Measurements from ENCODE around the gene CNTNAP1.
"Not testable (repeated sequence)": the region's sequence is repeated elsewhere in the genome, so short reads cannot be mapped to it uniquely, and the experiment has no call there.

CNTNAP1 gene

DNA sequence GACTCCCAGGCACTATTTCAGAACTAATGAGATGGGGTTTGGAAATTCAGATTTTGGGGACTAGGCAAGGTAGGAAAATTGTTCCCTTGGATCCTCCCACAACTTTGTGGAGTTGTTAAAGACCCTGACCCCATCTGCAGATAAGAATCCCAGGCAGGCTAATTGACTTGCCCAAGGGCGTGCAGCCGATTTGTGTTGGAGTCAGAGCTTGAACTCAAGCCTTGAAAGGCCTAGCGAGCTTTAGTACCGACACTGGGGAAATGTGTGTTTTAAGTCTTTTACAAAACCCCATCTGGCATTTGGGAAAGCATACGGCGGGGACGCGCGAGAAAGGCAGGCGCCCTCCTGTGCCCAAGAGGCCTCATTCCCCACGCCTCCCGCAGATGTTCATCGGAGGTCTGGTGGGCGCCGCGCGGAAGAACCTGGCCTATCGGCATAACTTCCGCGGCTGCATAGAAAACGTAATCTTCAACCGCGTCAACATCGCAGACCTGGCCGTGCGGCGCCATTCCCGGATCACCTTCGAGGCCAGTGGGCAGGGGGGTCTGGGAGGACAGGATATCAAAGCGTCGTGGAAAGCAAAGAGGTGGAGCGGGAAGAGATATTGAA lies 4.3 kb downstream of the CNTNAP1 start:
- DNase-seq, result no peak

DNA sequence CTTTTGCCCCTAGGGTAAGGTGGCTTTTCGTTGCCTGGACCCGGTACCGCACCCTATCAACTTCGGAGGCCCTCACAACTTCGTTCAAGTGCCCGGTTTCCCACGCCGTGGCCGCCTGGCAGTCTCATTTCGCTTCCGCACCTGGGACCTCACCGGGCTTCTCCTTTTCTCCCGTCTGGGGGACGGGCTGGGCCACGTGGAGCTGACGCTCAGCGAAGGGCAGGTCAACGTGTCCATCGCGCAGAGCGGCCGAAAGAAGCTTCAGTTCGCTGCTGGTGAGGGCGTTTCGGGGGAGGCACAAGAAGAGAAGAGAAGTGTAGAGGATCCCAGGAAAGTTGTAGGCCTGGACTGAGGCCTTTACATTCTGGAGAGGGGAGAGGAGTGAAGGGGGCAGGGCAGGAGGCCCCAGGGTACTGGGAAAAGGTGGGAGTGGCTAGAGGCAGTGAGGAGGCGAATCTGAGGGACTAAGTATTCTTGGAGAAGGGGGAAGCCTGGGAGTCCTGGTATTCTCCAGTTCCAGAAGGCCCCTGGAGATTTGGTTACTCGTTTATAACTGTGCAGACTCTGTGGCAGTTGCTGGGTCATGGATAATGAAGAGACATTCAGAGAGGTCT lies 5.5 kb downstream of the CNTNAP1 start:
- no peak for DNase-seq

DNA sequence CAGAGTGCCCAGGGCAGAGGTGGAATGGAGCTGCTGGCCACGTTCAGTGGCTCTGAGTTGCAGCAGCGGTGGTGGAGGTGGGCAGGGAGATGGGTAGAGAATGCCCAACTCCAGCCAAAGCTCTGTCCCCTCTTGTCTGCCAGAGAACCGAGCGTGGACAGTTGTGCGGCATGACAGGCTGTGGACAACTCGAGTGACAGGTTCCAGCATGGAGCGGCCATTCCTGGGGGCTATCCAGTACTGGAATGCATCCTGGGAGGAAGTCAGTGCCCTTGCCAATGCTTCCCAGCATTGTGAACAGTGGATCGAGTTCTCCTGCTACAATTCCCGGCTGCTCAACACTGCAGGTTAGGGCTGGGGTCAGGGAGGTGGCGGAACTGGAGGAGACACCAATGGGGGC lies 8.3 kb downstream of the CNTNAP1 start:
- no peak for DNase-seq

DNA sequence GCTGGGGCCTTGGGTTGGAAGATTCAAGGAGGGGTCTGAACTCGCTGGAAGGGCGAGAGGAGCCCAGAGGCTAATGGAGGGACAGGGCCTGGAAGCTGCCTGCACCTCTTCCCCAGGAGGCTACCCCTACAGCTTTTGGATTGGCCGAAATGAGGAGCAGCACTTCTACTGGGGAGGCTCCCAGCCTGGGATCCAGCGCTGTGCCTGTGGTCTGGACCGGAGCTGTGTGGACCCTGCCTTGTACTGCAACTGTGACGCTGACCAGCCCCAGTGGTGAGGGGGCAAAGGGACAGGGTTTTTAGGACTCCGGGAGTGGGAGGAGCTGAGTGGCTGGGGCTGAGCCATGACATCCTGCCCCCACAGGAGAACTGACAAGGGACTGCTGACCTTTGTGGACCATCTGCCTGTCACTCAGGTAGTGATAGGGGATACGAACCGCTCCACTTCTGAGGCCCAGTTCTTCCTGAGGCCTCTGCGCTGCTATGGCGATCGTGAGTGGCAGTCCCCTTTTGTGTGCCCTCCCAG lies 8.8 kb downstream of the CNTNAP1 start:
- DNase-seq, result no peak

DNA sequence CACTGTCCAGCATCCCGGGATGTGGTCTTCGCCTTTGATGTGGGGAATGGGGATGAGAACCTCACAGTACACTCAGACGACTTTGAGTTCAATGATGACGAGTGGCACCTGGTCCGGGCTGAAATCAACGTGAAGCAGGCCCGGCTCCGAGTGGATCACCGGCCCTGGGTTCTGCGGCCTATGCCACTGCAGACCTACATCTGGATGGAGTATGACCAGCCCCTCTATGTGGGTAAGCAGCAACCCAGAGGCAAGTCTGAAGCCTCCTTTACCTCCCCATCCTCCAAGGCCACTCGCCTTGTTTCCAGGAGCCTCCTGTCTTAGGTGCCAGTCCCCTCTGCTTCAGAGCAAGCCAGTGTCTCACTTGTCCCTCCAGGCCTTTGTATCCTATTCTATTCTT lies 10.2 kb downstream of the CNTNAP1 start:
- DNase-seq, result no peak

DNA sequence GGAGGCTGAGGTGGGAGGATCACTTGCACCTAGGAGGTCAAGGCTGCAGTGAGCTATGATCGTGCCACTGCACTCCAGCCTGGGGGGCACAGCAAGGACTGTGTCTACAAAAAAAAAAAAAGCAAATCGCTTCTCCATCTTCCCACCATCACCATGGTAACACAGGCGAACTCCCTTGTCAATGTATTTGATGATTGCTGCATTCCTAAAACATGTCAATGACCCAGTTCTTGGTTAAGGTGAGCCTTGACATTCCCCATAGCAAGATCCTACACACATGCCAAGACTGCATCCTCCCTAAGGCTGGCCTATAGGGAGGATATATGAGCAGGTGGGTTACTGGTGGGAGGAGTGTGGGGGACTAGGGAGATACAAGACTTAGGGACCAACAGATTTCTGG lies 12.2 kb downstream of the CNTNAP1 start:
- DNase-seq, result no peak

DNA sequence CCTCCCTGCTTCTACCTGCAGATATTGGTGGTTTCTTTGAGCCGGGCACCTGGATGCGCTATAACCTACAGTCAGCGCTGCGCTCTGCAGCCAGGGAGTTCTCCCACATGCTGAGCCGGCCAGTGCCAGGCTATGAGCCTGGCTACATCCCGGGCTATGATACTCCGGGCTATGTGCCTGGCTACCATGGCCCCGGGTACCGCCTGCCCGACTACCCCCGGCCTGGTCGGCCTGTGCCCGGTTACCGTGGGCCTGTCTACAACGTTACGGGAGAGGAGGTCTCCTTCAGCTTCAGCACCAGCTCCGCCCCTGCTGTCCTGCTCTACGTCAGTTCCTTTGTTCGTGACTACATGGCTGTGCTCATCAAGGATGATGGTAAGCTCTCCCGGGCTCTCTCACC lies 13.2 kb downstream of the CNTNAP1 start:
- no peak for DNase-seq

DNA sequence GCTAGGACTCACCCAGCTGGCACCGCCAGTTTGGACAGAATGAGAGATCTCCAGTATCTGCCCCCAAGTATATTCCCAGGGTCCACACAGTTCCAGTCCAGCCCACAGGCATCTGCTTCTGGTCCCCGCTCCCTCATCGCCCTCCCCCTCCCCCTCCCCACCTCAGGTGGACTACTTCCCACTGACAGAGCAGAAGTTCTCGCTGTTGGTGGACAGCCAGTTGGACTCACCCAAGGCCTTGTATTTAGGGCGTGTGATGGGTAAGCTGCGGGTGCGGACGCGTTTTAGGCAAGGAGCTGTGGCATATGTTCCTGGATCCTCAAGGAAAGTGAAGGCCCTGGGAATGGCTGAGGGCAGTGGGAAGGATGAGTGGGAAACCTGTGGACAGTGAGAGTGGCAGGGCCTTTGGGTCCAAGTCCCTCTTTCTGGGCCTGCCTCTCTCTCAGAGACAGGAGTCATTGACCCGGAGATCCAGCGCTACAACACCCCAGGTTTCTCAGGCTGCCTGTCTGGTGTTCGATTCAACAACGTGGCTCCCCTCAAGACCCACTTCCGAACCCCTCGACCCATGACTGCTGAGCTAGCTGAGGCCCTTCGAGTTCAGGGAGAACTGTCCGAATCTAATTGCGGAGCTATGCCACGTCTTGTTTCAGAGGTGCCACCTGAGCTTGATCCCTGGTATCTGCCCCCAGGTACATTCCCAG lies 14.9 kb downstream of the CNTNAP1 start:
- DNase-seq, result no peak

DNA sequence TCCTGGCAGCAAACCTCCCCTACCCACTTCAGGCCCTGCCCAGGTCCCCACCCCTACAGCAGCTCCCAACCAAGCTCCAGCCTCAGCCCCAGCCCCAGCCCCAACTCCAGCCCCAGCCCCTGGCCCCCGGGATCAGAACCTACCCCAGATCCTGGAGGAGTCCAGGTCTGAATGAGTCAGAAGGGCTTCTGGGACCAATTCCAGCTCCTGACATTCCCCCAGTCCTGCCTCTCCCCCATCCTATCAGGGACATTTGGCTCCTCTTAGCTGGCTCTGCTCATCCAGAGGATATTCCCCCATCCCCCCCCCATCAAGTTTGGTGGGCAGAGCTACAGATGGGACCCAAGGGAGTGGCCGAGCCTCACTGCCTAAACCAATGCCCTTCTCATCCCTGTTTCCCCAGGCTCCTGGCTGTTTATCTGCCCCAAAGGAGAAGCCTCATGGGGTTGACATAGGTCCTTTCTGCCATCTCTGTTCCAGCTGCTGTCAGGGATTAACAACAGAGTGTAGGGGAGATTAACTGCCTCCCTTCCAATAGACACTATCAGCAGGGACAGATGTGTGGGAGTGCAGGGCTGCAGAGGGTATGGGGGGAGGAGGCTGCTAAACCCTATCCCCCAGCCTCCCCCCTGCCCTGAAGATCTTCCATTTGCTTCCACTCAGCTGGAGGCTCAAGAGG lies 16.5 kb downstream of the CNTNAP1 start:
- no peak for DNase-seq

DNA sequence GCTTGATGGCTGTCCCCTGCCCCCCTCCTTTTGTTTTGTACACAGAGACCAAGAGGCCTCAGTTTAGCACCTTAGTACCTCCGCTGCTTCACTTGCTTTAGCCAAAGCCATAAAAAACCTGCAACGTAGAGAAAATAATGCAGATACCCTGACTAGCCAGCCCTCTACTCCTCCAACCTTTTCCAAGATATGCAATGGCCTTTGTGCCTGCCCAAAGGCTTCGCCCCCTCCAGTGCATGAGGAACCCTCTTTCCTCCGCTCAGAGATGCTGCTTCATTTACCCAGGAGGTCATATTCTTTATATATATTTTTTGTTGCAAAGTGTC lies 17.0 kb downstream of the CNTNAP1 start:
- DNase-seq, result no peak

DNA sequence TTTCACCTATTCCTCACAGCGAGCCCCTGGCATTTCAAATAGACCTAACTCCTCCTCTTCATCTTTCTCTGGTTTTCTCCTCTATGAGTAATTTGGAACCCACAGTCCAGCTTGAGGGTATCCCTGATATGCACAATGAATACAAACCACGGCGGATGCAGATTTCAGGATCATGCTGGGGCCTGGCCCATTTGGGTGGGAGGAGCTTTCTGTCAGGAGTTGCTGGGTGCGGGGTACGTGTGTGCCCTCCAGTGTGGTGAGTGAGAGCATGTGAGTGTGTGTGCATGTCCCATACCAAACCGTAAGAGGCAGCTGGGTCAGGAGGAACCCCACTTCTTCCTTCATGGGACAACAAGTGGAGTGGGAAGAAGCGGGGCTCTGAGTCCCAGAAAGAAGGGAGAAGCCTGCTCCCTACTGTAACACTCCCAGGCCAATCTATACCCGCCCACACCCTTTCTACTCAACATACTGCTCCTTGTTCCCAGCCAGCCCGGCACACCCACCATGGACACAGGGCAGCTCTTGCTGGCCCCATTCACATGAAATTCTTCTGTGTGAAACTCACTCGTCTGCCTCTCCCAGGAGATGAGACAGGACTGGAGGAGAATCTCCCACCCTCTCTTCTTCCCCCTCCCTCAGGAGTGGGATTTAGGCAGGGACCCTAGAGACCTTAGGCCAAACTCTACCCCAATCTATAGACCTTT lies 18.4 kb downstream of the CNTNAP1 start:
- DNase-seq, result no peak

DNA sequence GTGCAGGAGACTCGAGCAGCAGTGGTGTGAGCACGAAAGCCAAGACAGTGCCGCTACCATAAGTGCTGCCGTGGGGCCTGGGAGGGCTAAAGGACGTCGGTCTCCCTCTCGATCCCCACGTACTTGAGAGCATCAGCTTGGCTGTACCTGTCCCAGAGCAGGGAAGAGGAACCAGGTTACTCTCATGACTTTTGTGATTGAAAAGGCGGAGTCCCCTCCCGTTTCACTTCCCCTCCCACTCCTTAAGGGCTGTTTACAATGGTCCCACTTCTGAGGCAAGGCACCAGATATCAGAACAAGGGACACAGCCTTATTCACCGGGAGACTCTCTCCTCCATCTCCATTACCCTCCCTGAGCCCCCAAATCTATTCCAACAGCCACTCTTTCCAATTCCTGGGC lies 20.1 kb downstream of the CNTNAP1 start:
- no peak for DNase-seq

DNA sequence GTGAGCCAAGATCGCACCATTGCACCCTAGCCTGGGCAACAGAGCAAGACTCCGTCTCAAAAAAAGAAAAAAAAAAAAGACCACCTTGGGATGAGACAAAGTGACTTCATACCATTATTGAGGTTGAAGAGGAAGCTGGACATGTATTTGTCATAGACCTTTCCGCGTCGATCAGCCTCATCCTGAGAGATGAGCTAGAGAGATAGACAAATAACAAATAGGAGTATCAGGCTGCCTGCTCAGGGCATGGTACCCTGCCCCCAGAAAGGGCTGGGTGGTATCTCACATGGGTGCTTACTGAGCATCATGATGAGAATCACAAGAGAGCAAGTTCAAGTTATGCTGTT lies 22.1 kb downstream of the CNTNAP1 start:
- DNase-seq, result no peak

DNA sequence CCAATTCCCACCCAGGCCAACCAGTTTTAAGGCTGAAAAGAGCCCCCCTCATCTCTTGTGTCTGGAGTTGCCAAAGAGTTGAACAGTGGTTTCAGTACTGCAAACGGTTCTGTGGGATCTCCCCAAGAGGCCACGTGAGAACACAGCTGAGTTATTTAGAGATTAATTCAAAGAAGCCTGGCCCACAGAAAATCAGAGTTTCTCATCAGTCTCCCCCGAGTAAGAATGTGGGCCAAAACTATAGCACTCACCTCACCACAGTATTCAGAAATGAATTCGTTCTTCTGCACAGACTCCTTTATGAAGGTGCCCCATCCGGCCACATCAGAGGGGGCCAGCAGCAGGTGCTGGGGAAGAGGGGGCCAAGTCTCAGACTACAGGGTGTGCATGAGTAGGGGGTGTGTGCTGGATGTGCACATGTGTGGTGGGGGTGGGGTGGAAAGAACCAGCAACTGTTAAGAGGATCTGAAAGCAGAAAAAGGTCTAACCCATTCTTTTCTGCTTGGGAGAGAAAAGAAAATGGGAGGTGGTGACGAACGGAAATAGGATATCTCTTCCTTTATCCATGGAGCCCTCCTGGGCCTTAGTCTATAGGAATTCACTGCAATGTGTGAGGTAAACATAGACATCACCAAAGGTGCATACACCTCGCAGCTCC lies 22.6 kb downstream of the CNTNAP1 start:
- no peak for DNase-seq

DNA sequence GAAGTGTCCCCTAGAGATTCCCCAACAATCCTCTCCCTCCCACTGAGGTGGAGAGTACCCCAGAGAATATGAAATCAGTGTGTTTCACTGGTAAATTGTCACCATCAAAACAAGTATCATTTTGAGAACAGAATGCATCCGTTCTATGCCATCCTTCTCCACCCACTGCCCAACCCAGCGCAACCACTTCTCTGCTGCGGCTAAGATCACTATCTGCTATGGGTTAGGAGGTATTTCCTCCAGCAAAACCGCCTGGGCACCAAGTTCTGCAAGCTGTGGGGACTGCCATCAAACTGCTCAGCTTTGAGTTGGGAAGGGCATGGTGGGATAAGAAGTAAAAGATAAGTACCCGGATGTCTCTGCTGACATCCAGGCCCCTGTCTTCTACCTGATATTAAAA lies 24.4 kb downstream of the CNTNAP1 start:
- no peak for DNase-seq

DNA sequence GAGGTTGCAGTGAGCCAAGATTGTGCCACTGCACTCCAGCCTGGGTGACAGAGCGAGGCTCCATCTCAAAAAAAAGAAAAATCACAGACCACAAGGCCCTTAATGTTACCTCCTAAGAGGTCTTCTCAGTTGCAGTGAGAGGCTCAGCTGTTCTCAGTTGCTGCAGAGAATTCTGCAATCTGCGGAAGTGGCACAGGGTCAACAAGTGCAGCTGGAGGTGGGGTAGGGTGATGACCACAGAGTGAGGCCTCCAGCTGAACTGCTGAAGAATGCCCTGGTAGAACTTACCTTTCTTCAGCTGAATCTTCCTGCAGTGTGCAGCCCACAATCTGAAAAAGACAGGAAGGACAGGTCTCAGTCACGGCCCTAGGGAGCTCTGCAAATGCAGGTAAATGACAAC lies 26.3 kb downstream of the CNTNAP1 start:
- DNase-seq, result no peak

DNA sequence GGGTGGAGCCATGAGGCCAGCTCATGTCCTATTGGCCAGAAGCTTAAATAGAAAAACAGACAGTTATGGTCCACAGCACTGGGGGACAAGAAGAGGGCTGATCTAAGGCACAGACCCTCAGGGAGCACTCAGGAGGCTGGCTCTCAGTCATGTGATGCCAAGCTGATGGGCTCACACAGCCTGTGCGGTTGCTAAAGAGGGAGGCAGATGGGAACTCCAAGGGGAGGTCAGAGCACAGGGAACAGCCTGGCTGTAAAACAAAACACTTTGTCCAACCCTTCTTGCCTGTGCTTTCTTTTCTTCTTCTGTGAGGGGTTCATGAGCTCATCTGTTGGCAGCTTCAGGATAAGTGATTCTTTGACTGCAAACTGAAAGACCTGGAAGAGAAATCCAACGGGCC lies 27.2 kb downstream of the CNTNAP1 start:
- no peak for DNase-seq

DNA sequence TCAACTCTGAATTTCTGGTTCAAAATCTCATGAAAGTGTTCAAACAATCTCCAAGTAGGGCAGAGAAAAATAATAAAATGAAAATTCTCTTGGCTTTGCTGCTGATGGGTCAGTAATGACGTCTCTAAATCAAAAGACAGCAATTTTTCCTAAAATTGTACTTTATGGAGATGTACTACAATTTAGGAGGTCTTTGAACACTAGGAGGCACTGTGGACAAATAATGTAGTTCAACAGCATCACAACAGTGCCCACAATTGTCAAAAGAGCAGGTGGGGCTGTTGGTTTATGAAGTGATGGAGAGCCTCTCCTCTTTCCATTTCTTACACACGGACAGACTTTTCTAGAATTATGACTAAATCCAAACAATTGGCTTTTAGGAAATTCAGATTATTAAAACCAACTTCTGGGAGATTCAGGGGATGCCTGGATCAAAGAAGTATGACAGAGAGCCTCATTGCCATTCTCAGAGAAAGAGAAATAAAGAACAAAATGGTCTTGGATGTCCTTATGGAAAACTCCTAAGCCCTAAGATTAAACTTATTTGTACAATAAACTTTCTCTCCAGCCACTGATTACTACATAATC lies 38.8 kb downstream of the CNTNAP1 start:
- DNase-seq, result no peak

DNA sequence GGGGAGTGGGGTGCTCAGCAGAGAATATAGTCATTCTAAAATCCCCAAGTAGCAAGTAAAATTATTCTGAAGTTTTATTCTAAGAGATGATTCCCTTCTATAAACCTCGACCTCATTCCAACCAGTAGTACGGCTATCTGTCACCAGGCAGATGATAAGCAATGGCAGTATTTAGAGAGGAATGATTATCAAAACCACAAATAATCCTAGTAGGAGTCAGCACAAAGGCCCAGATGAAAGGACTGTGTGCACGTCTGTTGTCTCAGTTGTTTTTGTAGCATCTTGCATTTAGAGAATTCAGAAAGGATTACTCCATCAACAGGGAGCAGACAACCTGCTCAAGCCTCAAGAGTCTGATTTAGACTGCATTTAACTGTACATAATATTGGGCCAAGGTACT lies 41.3 kb downstream of the CNTNAP1 start:
- DNase-seq, result no peak

DNA sequence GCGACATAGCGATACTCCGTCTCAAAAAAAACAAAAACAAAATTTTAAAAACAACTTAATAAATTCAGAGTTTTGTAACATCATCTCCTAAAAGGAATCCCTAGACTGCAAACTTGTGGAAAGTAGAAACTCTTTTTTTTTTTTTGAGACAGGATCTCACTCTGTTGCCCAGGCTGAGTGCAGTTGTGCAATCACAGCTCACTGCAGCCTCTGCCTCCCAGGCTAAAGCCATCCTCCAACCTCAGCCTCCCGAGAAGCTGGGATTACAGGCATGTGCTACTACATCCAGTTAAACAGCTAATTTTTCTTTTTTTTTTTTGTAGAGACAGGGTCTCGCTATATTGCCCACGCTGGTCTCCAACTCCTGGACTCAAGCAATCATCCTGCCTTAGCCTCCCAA lies 42.8 kb downstream of the CNTNAP1 start:
- DNase-seq, result no peak

DNA sequence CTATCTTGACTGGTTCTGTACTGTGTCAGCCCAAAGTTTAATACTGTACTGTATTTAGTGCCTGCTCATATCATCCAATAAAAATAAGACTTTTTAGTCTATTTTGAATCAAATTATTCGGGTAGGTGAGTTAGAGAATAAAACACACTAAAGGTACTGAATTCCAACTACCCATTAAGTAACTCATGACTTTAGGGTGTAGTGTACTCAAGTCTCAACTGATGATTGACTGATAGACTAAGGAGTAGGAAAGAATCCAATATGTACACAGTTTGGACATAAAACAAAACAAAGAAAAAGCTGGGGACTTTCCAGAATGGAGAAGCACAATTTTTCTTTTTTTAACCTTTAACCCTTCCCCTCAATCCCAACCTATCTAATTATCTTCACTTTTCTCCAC lies 58.4 kb downstream of the CNTNAP1 start:
- DNase-seq, result no peak

DNA sequence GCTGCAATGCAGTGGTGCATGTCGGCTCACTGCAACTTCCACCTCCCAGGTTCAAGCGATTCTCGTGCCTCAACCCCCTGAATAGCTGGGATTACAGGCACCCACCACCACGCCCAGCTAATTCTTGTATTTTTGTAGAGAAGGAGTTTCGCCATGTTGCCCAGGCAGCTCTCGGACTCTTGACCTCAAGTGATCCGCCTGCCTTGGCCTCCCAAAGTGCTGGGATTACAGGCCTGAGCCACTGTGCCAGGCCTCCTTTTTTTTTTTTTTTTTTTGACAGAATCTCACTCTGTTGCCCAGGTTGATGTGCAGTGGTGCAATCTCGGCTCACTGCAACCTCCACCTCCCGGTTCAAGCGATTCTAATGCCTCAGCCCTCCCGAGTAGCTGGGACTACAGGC lies 60.6 kb downstream of the CNTNAP1 start:
- not testable (repeated sequence) for DNase-seq
